Activated T-helper 1 cell treated with anti-CD3 and anti-CD28 coated beads, Interleukin-2, amount 50 U/mL, for 16 hours (primary cell): ENCODE results near the gene RAB17.

Experiments used
- DNase-seq, 2 donors: peaks; one replicate each; pipeline ENCODE4 v3.0.0-alpha.2; 2020; ENCODE audit warnings: low read depth in 1 of 2, low spot score in 1 of 2

The RAB17 gene

DNA sequence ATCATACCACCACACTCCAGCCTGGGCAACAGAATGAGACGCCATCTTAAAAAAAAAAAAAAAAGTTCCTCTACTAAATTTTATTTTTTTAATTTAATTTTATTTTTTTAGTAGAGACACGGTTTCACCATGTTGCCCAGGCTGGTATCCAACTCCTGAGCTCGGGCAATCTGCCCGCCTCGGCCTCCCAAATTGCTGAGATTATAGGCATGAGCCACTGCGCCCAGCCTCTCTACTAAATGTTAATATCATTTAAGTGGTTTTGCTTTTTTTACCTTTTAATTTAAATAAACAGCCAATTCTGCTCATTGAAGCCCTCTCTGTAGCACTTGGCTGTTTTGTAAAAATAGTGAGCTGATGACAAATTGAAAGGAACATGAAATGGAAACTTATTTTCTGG lies 9.2 kb downstream of the RAB17 start:
- no peak for DNase-seq

DNA sequence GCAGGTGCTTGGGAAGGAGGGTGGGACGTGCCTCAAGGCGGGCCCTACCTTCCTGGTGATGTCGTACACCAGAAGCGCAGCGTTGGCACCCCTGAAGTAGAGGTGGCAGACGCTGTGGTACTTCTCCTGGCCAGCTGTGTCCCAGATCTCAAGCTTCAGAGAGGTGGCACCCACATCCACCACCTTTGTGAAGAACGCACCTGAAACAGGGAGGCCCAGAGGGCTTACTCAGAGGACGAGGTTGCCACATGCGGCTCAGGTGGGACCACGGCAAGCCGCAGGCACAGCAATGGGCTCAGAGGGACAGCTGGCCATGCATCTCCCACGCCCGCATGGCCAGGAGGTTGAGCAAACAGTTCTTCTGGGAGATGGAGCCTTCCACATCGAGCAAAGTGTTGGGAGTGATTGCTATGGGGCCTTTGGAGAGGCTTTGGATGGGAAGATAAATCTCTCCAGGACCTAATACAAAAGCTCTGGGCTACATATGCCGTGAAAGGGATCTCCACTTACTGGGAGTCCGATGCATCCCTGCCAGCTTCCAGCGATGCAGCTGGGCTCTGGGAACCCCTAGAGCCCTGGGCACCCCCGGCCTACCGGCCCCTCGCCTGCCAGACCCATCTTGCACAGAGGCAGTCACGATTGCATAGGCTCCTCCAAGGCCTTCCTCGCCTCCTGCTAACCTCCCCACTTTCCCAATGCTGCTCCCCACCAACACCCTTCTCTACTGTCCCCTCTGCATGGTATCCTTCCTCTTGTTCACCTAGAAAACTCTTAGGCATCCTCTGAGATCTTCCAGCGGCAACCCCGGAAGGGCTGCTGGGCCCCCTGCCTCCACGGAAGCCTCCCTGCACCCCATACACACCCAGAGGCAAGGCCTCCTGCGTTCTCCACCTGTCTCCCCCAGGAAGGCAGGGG lies 12.3 kb downstream of the RAB17 start:
- DNase-seq = no peak

DNA sequence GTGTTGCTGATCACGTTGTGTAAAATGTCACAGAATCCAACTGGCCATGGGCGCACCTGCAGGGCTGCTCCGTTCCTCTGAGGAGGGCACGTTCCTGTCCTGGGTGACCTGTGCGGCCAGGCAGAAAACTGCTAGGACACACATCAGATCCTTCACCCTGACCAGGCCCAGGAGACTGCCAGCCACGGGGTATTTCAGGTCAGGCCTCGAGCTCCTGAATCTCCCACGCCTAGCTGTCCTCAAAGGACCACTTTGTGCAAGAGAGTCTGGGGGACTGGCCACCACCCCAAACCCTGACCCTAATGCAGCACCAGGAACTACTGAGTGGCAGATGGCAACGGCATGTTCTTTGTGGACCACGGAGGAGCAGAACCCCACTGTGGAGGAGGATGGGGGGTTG lies 13.1 kb downstream of the RAB17 start:
- no peak for DNase-seq

DNA sequence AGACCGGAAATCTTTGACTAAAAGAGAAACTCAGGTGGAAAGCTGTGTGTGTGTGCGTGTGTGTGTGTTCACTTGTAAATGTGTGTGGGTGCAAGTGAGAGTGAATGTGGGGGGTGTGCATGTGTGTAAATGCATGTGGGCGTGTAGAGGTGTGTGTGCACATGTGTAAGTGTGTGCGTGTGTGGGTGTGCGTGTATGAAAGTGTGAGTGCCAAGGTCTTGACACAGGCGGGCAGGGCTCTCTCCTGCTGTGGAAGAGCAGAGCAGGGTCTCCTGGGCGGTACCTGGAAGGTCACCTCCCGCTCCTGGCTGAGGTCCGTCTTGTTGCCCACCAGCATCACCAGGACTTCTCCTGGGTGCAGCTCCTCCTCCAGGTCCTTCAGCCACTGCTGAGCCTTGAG lies 13.6 kb downstream of the RAB17 start:
- DNase-seq = no peak

DNA sequence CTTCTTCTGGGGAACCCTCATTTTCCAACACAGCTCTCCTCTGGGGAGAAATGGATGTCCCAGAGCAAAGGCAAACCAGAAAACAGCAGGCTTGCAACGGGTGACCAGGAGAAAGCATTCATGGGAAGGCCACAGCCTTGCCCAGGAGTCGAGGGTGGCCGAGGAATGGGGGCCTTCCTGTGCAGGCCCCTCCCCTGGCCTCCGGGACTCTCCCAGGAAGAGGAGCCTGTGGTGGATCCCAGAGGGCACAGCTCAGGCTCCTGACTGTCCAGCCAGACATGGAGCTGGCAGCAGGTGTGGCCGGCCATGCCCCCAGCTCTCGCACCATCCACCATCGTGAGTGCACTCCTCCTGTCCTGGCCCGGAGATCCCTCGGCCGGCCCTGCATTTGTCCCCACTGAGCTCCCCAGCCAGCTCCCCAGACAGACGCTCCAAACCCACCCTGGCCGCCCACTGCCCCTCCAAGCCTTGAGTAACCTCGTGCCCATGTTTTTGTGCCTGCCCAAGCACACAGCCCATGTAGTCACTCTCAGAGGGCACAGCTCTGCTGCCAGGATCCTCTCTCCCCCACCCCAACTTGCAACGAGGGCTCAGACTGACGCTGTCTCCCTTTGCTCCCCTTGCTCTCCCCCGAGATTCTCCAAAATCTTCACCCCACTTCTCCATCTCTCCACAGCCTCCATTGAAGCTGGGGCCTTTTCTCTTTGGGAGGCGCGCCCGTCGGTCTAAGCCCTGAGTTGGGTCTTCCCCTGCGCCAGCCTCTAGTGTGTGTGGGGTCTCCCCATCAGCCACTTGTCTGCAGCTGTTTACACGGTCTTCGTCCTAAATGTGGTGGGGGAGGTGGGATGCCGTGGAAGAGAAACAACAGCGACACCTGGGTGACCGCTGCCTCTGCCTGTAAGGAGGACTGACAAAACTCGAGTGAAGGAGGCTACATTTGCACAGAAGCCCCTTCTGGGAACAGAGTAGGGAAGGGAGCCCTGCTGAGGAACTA lies 14.4 kb downstream of the RAB17 start:
- no peak for DNase-seq

DNA sequence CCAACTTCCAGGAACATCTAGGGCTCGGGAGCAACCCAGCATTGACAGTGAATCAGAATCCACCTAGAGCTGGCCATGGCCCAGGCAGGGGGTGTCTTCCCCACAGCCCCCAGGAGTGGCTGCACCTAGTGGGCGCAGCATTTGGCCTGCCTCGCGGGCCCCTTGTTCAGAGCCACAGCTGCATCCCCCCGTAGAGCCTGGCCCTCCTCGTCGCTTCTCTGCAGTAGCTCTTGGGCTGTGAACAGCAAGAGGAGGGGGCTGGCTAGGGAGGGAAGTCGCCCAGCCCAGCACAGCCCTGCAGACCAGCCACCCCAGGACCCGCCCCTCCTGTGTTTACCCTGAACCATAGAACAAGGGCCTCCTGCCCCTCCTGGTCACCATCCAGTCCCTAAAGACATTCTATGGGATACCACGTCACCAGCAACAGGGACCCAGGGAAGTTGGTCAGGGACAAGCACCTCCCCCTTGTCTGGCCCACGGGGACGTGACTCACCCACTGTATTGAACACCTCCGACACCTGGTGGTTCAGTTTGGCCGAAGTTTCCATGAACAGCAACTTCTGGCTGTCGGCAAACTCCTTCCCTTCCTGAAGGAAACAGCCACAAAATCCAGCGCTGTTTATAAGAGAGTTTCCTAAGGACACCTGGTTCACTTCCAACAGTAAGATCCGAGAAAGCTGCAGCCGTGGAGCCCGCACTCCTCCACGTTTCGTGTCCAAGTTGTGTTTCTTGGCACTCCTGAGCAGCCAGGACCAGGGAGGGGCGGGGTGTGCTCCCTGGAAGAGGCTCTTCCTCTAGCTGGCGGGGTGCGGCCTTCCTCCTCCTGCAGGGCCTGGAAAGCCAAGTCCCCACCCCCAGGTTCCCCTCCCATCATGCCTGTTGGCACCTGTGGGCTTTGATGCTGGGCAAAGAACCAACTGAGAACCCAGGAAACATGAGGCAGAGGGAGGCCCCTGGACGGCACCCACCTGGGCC lies 15.4 kb downstream of the RAB17 start:
- DNase-seq = no peak

DNA sequence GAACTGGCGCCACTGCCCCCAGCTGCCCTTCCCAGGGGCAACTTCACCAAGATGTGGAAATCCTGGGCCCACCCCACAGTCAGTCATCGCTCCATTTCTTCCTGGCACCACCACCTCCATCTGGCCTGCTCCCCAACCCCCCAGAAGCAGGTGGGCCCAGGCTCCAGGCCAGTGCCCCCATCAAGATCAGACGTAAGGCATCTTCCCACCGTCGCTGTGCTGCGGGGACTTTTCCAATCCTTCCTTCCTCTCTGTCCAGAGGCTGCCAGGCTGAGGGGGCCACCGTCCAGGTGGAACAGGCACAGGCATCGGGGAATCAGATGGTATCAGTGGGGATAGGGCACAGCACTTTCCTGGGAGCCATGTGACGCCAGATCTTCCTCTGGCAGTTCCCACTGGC lies 16.1 kb downstream of the RAB17 start:
- no peak for DNase-seq

DNA sequence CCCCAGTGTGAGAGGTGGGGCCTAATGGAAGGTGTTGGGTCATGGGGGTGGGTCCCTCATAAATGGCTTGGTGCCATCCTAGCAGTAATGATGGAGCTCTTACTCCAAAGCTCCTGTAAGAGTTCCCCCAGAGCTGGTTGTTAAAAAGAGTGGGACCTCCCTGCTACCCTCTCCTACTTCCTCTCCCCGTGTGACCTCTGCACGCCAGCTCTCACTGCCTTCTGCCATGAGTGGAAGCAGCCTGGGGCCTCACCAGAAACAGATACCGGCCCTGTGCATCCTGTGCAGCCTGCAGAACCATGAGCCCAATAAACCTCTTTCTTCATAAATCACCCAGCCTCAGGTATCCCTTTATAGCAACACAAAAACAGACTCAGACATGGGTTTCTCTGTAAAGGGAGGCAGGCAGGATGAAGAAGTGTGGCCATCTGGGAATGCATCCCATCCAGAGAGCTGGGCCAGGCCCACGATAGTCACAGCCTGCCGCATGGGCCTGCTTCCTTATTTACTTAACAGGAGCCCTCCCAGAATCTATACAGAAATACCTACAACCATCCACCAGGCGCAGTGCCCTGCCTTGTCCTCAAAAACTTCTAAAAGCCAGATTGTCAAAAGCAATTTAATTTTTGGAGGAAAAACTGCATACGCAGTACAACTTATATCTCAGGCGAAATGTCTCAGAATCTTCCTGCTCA lies 16.7 kb downstream of the RAB17 start:
- no peak for DNase-seq

DNA sequence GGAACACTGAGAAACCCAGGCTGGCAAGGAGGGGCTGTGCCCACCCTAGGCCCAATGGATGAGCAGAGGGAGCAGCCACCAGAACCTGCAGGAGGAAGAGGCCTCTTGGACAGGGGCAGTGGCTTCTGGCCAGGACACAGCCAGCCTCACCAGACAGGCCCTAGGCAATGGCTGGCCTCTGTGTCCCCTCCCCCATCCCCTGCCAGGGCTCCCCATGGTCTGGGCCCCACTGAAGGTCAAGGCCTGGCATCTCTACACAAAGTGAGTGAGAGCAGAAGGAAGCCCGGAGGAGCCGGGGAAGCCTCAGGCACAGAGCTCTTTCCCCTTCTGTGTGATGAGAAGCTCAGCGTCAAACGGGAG lies 17.8 kb downstream of the RAB17 start:
- DNase-seq = no peak

DNA sequence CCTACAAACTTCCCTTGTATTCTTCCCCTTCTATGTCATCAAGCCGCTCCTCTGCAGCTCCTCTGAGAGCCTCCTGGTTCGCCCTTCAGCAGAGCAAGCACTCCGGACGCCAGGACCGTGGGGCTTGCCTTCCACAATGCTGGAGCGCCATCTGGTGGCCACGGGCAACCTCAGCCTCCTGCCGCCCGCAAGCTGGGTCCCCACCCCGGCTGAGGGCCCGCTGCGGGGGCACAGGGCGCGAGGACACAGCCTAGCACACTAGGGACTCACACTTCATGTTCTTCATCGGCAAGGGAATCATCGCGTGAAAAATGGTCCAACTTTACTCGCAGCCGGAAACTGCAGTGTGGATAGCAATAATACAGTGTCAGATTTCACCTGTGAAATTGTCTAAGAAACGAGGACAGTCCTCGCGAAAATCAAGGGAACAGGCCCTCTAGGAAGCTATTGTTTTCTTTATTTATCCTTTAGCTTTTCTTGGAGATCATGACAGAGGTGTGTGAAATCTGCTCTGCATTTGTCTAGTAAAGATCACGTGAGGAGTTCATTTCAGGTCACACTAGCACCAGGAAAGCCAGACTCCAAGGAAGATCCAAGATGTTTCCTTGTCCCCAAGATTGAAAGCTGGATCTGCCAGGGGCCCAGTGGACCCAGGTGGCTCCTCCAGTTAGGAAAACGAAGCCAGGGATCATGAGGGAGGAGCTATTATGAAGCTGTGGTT lies 18.4 kb downstream of the RAB17 start:
- DNase-seq = peak; percentile 74 to 78

DNA sequence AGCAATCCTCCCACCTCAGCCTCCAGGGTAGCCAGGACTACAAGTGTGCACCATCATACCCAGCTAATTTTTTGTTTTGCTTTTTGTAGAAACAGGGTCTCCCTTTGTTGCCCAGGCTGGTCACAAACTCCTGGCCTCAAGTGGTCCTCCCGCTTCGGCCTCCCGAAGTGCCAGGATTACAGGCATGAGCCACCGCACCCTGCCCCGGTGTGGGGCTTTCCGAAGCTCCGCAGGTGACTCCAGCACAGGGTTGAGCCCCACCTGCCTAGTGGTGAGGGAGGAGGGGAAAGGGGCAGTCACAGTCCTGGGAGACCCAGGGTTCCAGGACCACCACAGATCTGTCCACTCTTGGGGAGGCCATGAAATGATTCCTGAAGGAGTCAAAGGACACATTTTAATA lies 19.0 kb downstream of the RAB17 start:
- no peak for DNase-seq

DNA sequence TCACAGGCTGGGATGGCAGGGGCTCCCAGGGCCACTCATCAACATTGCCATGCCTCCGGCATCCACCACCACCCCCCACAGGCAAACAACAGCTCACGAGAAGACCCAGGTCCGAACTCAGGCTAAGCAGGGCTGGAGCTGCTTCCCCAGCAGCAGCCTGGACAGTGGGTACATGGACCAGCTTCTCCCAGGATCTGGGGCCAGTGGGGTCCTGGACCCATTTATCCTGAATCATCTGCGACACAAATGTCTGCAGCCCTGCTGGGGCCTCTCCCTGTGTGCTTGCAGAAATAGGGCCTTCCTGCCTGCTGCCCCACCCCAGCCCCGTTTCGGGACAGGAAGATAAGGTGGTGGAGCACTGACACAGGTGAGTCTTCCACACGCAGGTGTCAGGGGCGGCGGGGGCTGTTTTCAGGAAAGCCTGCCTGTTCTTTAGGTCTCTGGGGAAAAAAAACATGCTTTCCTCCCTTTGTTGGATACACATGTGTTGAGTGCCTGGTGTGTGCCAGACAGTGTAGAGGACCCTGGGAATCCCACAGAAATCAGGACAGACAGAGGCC lies 19.7 kb downstream of the RAB17 start:
- no peak for DNase-seq

DNA sequence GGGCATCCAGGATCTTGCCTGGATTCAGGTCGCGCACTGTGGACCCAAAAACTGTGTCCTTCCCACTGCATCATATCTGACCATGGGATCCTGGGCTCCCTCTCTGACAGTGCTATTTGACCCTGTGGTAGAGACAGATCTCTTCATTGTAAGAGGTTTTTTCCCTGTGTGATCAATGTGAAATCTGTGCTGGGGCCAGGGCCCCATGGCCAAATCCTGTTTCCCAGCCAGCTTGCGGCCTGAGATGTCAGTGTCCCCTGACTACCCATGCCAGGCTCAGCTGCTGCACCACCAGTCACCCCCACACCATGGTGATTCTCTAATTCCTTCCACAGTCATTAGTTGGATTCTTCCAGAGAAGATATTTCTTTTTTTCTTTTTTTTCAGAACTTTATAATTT lies 20.6 kb downstream of the RAB17 start:
- no peak for DNase-seq

DNA sequence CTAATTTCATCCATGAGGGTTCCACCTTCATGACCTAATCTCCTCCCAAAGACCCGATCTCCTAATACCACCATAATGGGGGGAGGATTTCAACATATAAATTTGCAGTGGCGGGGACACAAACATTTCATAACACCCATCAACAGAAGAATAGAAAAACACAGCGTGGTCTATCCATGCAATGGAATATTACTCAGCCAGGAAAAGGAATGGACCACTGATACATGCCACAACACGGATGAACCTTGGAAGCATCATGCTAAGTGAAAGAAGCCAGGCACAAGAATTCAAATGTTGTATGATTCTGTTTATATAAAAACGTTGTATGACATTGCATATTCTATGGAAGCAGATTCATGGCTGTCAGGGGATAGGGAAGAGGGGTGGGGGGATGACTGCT lies 21.5 kb downstream of the RAB17 start:
- no peak for DNase-seq

DNA sequence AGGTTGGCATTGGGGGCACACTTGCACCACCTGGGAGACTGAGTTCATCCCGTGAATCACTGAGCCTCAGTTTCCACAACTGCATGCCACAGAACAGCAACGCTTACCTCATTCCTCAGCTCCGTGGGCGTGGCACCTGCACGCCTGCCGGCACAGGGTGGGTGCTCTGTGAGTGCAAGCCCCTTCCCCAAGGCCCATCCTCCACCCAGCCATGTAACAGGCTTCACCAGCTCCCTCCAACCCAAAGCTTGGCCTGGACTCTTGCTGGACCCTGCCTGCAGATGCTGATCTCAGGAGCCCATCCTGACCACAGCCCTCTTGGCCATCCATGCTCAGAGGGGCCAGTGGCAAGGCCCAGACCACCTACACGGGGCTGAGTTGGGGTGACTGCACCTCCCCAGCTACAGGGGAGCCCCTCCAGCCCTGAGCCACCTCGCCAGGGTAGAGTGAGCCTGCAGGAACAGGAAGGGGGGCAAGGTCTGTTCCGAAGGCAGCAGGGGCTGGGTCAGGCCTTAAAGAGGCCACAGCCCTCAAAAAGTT lies 22.3 kb downstream of the RAB17 start:
- DNase-seq = no peak

DNA sequence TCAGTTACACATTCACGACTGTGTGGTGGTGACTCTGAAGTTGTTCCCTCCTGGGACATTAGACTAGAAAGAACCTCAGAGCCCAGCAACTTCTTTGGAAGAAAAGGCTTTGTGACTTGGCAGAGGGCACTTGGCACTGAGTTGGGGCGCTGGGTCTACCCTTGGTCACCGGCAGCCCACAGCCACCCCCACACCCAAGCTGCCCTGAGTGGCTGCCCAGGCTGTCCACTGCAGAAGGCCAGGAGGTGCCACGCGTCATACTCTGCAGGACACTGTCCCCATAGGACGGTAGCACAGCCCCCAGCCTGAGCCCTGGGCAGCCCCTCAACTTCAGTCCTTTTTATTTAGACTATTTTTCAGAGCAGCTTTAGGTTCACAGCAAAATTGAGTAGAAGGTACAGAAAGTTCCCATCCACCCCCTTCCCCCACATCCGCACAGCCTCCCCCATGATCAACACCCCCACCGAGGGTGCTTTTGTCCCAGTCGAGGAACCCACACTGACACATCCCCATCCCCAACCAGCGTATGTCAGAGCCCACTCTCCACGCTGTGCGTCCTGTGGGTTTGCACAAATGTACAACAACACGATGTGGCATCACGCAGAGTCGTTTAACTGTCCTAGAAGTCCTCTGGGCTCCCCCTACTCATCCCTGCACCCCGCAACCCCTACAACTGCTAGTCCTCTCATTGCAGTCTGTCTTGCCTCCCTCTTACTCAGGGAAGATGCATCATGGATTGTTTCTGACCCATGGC lies 23.1 kb downstream of the RAB17 start:
- DNase-seq = no peak

DNA sequence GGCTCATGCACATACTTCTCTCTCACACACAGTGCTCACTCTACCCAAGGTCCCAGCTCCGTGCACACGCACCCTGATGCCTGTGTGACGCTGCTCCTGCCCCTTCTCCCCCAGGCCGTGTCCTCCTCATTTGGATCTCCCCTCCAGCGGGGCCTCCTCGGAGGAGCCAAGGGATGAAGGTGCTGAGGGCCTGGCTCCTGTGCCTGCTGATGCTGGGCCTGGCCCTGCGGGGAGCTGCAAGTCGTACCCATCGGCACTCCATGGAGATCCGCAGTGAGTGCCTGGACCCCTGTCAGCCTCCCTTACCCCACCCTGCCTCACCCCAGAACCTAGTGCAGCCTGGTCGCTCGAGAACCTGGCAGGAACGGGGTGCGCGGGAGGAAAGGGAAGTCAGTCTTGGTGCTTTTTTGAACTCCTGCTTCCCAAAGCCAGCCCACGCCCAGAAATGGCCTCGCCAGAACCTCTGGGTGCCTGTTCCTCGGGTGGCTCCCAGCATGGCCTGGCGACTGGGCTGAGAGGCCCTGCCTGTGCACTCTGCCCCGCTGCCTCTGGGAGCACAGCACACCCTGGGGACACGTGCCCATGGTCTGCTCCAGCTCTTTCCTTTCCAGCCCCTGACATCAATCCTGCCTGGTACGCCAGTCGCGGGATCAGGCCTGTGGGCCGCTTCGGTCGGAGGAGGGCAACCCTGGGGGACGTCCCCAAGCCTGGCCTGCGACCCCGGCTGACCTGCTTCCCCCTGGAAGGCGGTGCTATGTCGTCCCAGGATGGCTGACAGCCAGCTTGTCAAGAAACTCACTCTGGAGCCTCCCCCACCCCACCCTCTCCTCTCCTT lies 23.9 kb downstream of the RAB17 start, which contains the start of gene PRLH:
Gene PRLH (plus strand): TSS at position 174 of the 835 bp plus-strand sequence. CDS start 0 bp downstream, at position 174.
- DNase-seq = no peak
